Aorta (tissue), 5 donors: Measurements from ENCODE around the gene DCAF4. TPM values are rescaled to one million over a fixed set of nuclear protein-coding genes. Genes with fewer than 3 reads are reported as not detected.

Source experiments
- ATAC-seq: fragments of 200-7000 bp; cut with Tn5 transposase; one replicate; pipeline ENCODE4 v1.9.1; 2022; ENCODE audit warnings: moderate library complexity; ENCODE audit not compliant: low FRiP score
- DNase-seq, 2 donors: peaks; one replicate each; pipeline ENCODE4 v3.0.0-alpha.2; 2020
- H3K27ac ChIP-seq, 2 donors: one replicate each; pipeline ENCODE4 v1.5.1; 2013; ENCODE audit warnings: low read length in 2 of 2, mild to moderate bottlenecking in 2 of 2, moderate library complexity in 2 of 2, control low read depth in 1 of 2, inconsistent platforms in 1 of 2, low read depth in 1 of 2
- H3K27me3 ChIP-seq, 2 donors: one replicate each; pipeline ENCODE4 v1.6.1; 2013; ENCODE audit warnings: control low read depth in 1 of 2, low read length in 1 of 2, mild to moderate bottlenecking in 1 of 2, moderate library complexity in 1 of 2; ENCODE audit not compliant: insufficient read depth in 2 of 2, control insufficient read depth in 1 of 2
- H3K36me3 ChIP-seq, 2 donors: one replicate each; pipeline ENCODE4 v1.6.1; 2013; ENCODE audit warnings: control low read depth in 1 of 2, low read length in 1 of 2, mild to moderate bottlenecking in 1 of 2; ENCODE audit not compliant: insufficient read depth in 2 of 2, control insufficient read depth in 1 of 2
- H3K4me1 ChIP-seq, 2 donors: one replicate each; pipeline ENCODE4 v1.6.1; 2013; ENCODE audit warnings: low read length in 2 of 2, control low read depth in 1 of 2, mild to moderate bottlenecking in 1 of 2, moderate library complexity in 1 of 2; ENCODE audit not compliant: insufficient read depth in 2 of 2, control insufficient read depth in 1 of 2
- H3K4me3 ChIP-seq, 2 donors: one replicate each; pipeline ENCODE4 v1.5.1; 2013; ENCODE audit warnings: low read length in 2 of 2, control low read depth in 1 of 2, mild to moderate bottlenecking in 1 of 2
- H3K9me3 ChIP-seq: one replicate; pipeline ENCODE4 v1.6.1; 2013; ENCODE audit warnings: mild to moderate bottlenecking, low read length; ENCODE audit not compliant: control insufficient read depth
- WGBS, 2 donors: extraction: QIAGEN DNeasy Blood & Tissue Kit; methylation state at CpG; one replicate each; pipeline ENCODE4 v1.1.7; 2013; 5-methylcytosine and 5-hydroxymethylcytosine counted together
- intact Hi-C, 2 donors: fragments of 100-400 bp; cut with DNase I; formaldehyde crosslinking; loops; one replicate each; pipeline versions ENCODE4 v1.14.2 to v1.15.0; 2022
- polyA plus RNA-seq, 2 donors: library from polyadenylated mRNA; stranded (reverse); fragments of 200-250 nt; gene quantifications; one replicate each; pipeline ENCODE4 v1.2.3, GENCODE V29; 2013
- total RNA-seq, 2 donors: library from RNA; stranded (reverse); fragmentation: NEBNext Ultra II Directional; extraction: Animal tissue kit (Norgen Biotek cat#: 25700); gene quantifications; one replicate each; pipeline ENCODE4 v1.2.1, GENCODE V29; 2021
- donor health status: healthy with polysubstance abuse.
- donor health status: Bipolar disorder and iron deficiency.
- donor health status: DM: no; HTN: no; CAD: no.
- donor health status: DM: no; HTN: no; CAD: no.
- donor health status: DM: yes; HTN: yes; CAD: no.

The DCAF4 gene
- total and polyA plus RNA-seq, 4 donors, result 4.6 to 15.7 (median 9.3) TPM

- H3K27me3 ChIP-seq, result no peaks in the 10 kb centered on the region
- no peaks in the 10 kb centered on the region for H3K9me3 ChIP-seq
- no peak overlapping the region for H3K4me3 ChIP-seq
- H3K4me1 ChIP-seq, result no peaks in the 10 kb centered on the region
- 95 to 98% methylated on average over 2 of the region's 2 CpGs for WGBS, 2 donors
- no peaks in the 10 kb centered on the region for H3K36me3 ChIP-seq
- intact Hi-C loops, result no loop called here
- DNase-seq, result no peak
- no peak for ATAC-seq
- no peak overlapping the region for H3K27ac ChIP-seq
Measured at GRCh38 chr14:72883109-72883508, 43.2 kb upstream of the DCAF4 start.

- ATAC-seq, result no peak
- WGBS, 2 donors, result 80 to 89% methylated on average over 4 of the region's 4 CpGs
- Histone ChIP-seq H3K27me3 (no peaks in the 10 kb centered on the region), H3K36me3 (no peaks in the 10 kb centered on the region), H3K4me1 (no peaks in the 10 kb centered on the region), H3K9me3 (no peaks in the 10 kb centered on the region), H3K27ac (no peak overlapping the region), H3K4me3 (no peak overlapping the region)
- intact Hi-C loops, result no loop called here
- no peak for DNase-seq
Measured at GRCh38 chr14:72883961-72884360, 42.3 kb upstream of the DCAF4 start.

GRCh38 chr14:72884386-72884785, 41.9 kb upstream of the DCAF4 start:
- WGBS, 2 donors, result 83 to 89% methylated on average over 4 of the region's 4 CpGs
- H3K9me3 ChIP-seq, result no peaks in the 10 kb centered on the region
- ATAC-seq (no peak), DNase-seq (no peak)
- H3K36me3 ChIP-seq, result no peaks in the 10 kb centered on the region
- H3K27ac ChIP-seq, result no peak overlapping the region
- H3K4me1 ChIP-seq, result no peaks in the 10 kb centered on the region
- H3K27me3 ChIP-seq, result no peaks in the 10 kb centered on the region
- H3K4me3 ChIP-seq, result no peak overlapping the region
- intact Hi-C loops, result no loop called here

GRCh38 chr14:72887514-72887913, 38.8 kb upstream of the DCAF4 start:
- intact Hi-C loops, result no loop called here
- H3K9me3 ChIP-seq, result no peaks in the 10 kb centered on the region
- H3K4me3 ChIP-seq, result no peak overlapping the region
- DNase-seq, result no peak
- H3K36me3 ChIP-seq, result no peaks in the 10 kb centered on the region
- no peaks in the 10 kb centered on the region for H3K27me3 ChIP-seq
- no peaks in the 10 kb centered on the region for H3K4me1 ChIP-seq
- ATAC-seq, result no peak
- no peak overlapping the region for H3K27ac ChIP-seq
- 97 to 99% methylated on average over 3 of the region's 3 CpGs for WGBS, 2 donors

DNA sequence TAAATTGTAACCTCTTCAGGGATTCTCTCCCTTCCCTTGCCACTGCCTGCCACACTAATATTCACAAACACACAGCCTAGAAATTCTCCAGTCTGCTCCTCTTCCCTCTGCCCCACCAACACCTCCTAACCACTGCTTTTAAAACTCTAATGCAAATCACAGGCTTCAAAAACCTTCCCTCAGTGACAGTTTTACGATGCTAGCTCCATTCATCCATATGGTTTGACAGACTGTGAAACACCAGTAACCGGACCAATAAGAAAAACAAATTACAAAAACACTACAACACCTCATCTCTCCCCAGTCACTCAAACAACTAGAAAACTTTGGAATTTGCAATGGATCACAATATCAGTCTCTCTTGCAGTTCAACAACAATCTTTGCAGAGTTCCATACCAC, 38.1 kb upstream of the DCAF4 start:
- no peak overlapping the region for H3K4me3 ChIP-seq
- H3K9me3 ChIP-seq, result no peaks in the 10 kb centered on the region
- ATAC-seq (no peak), DNase-seq (no peak)
- H3K27ac ChIP-seq, result no peak overlapping the region
- no peaks in the 10 kb centered on the region for H3K27me3 ChIP-seq
- H3K4me1 ChIP-seq, result no peaks in the 10 kb centered on the region
- 87 to 92% methylated on average over 2 of the region's 2 CpGs for WGBS, 2 donors
- H3K36me3 ChIP-seq, result no peaks in the 10 kb centered on the region
- intact Hi-C loops, result no loop called here

- Histone ChIP-seq H3K27ac (no peak overlapping the region), H3K9me3 (no peaks in the 10 kb centered on the region), H3K27me3 (no peaks in the 10 kb centered on the region), H3K4me3 (no peak overlapping the region), H3K4me1 (no peaks in the 10 kb centered on the region), H3K36me3 (no peaks in the 10 kb centered on the region)
- no peak for ATAC-seq
- no peak for DNase-seq
- intact Hi-C loops, result no loop called here
- WGBS, 2 donors, result 47 to 48% methylated on average over 2 of the region's 2 CpGs
Measured at GRCh38 chr14:72888636-72889201, 37.5 kb upstream of the DCAF4 start.

DNA sequence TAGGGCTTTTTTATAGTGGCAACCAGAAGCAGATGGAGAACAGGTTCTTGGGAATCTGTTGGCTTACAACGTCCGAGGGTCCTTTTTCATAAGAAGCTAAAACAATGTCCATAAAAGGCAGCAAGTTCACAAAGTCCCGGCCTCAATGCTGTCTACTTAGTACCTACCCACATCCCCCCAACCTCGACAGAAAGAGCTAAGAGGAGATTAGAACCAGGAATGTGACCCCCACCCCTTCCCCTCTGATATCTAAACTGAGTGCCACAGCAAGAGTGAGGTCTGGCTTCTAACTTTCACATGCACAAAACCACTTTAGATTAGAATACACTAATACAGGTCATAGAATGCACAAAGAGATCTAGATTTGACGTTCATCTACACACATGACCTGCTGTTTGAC, 36.9 kb upstream of the DCAF4 start:
- H3K27me3 ChIP-seq, result no peaks in the 10 kb centered on the region
- H3K27ac ChIP-seq, result no peak overlapping the region
- ATAC-seq (no peak), DNase-seq (no peak)
- H3K4me1 ChIP-seq, result no peaks in the 10 kb centered on the region
- no peaks in the 10 kb centered on the region for H3K9me3 ChIP-seq
- no peaks in the 10 kb centered on the region for H3K36me3 ChIP-seq
- H3K4me3 ChIP-seq, result no peak overlapping the region
- intact Hi-C loops, result no loop called here
- 79% methylated on average over 5 of the region's 5 CpGs for WGBS, 2 donors

GRCh38 chr14:72891666-72892102, 34.6 kb upstream of the DCAF4 start:
- Histone ChIP-seq H3K36me3 (no peaks in the 10 kb centered on the region), H3K9me3 (no peaks in the 10 kb centered on the region), H3K4me3 (peak overlapping the region; percentile 15 to 92), H3K4me1 (no peaks in the 10 kb centered on the region), H3K27me3 (no peaks in the 10 kb centered on the region), H3K27ac (no peak overlapping the region)
- DNase-seq (no peak), ATAC-seq (no peak)
- intact Hi-C loops, result loop anchor here (5.0 to 10.0 kb wide), 3 partner anchors 79 to 147 kb away; no protein-coding TSS in a partner anchor
- 2 to 3% methylated on average over 14 of the region's 14 CpGs for WGBS, 2 donors

GRCh38 chr14:72892103-72892878, 34.0 kb upstream of the DCAF4 start:
- Histone ChIP-seq H3K4me3 (peak overlapping the region; percentile 15 to 92), H3K4me1 (no peaks in the 10 kb centered on the region), H3K9me3 (no peaks in the 10 kb centered on the region), H3K27ac (no peak overlapping the region), H3K36me3 (no peaks in the 10 kb centered on the region), H3K27me3 (no peaks in the 10 kb centered on the region)
- 0% methylated on average over 47 of the region's 47 CpGs for WGBS, 2 donors
- intact Hi-C loops, result loop anchor here (5.0 to 10.0 kb wide), 3 partner anchors 80 to 147 kb away; no protein-coding TSS in a partner anchor
- DNase-seq, result no peak
- no peak for ATAC-seq
